ENCODE data around the gene VPS13D. TPM values are rescaled to one million over a fixed set of nuclear protein-coding genes. Genes with fewer than 3 reads are reported as not detected.

VPS13D gene
- total RNA-seq, 1 experiment from 2014 or later, result 30.7 TPM

DNA sequence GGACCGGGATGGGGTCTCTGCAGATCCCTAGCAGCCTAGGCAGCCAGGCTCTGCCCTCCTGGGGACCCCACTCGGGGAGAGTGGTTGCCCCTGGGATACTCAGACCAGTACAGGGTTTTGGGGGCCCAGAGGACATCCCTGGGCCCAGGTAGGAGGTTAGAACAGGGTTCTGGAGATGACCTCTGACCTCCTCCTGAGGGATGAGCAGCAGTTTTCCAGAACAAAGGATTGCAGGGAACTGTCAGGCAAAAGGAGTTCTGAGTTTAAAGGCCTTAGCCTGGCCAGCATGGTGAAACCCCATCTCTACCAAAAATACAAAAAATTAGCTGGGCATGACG is 20.4 kb upstream of the VPS13D start:
- intact Hi-C loops (cut with micrococcal nuclease), result no loop called here
- Histone ChIP-seq H2AFZ (ENCODE audit: low read length) (no peak overlapping the region), H3K4me1 (ENCODE audit: insufficient read depth, low read length) (no peaks in the 10 kb centered on the region), H3K9me3 (ENCODE audit: low read length) (no peaks in the 10 kb centered on the region), H3K27me3 (ENCODE audit: low read length) (peaks cover 3% of the 10 kb centered on the region; the same call in 1 of the 2 replicates), H3K9me2 (replicated peaks; ENCODE audit: low read length) (no peaks in the 10 kb centered on the region), H3K9ac (ENCODE audit: low read length) (no peak overlapping the region), H3K4me2 (ENCODE audit: low read length) (no peak overlapping the region), H4K20me1 (ENCODE audit: low read length) (no peaks in the 10 kb centered on the region), H3K27ac (ENCODE audit: low read length) (no peak overlapping the region), H3K36me3 (ENCODE audit: low read depth, low read length) (no peaks in the 10 kb centered on the region), H3K79me2 (ENCODE audit: low read length) (no peaks in the 10 kb centered on the region), H3F3A (ENCODE audit: low read length, unreplicated experiment) (no peaks in the 10 kb centered on the region), H3K4me3 (ENCODE audit: low read length) (no peak overlapping the region)
- TF ChIP-seq, protein P1, sequence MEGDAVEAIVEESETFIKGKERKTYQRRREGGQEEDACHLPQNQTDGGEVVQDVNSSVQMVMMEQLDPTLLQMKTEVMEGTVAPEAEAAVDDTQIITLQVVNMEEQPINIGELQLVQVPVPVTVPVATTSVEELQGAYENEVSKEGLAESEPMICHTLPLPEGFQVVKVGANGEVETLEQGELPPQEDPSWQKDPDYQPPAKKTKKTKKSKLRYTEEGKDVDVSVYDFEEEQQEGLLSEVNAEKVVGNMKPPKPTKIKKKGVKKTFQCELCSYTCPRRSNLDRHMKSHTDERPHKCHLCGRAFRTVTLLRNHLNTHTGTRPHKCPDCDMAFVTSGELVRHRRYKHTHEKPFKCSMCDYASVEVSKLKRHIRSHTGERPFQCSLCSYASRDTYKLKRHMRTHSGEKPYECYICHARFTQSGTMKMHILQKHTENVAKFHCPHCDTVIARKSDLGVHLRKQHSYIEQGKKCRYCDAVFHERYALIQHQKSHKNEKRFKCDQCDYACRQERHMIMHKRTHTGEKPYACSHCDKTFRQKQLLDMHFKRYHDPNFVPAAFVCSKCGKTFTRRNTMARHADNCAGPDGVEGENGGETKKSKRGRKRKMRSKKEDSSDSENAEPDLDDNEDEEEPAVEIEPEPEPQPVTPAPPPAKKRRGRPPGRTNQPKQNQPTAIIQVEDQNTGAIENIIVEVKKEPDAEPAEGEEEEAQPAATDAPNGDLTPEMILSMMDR (conservative IDR thresholded peaks at IDR 0.05; ENCODE audit: low read depth, low read length), result no peak
- TF ChIP-seq EZH2 (IDR thresholded peaks at IDR 0.05; ENCODE audit: low read length, unreplicated experiment) (no peak), EZH2phosphoT487 (IDR thresholded peaks at IDR 0.05; ENCODE audit: borderline replicate concordance, low read length) (no peak)
- no TSS peak for BruUV-seq (replicated peaks)
- ATAC-seq (no peak), DNase-seq (no peak)
- ChIA-PET CTCF (interaction anchor here (2.8 kb wide), 1 partner anchor 85 kb away, joined by 11 read pairs; no protein-coding TSS in a partner anchor), POLR2A (ENCODE audit: unreplicated experiment) (no interaction called here)

DNA sequence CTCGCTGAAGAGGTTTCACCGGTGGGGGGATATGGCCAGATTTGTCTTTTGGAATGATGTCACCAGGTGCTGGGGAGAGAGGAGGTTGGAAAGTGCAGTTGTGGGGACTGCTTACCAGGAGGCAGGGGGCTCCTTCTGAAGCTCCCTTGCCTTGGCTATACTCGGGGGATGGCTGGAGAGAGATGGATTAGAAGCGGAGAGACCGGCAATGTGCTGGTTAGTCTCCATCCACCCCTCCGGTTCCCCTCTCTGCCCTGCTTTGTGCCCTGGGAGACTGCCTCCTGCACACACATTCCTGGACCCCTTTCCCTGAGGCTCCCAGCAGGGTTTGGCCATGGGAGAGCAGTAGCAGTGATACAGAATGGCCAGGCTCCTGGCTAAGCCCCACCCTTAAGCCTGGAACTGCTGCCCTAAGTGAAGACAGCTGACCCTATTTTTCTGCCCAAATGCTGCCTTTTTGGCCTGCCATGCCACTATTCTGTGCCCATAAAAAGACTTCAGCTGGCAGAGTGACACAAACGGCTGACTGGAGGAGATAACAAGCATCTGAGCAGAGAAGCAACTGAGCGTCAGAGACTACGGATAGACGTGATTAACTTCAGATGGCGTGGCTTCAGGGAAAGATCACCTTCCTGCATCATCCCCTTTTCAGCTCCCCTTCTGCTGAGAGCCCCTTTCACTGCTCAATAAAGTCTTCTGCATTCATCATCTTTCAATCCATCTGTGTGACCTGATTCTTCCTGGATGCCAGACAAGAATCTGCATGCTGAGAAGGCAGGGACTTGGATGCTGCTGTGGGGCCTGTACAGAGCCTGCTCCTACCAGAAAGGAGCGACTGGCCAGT is 14.5 kb upstream of the VPS13D start:
- ATAC-seq, result no peak
- Histone ChIP-seq H3K36me3 (ENCODE audit: low read depth, low read length) (no peaks in the 10 kb centered on the region), H2AFZ (ENCODE audit: low read length) (no peak overlapping the region), H3F3A (ENCODE audit: low read length, unreplicated experiment) (no peaks in the 10 kb centered on the region), H3K9me3 (ENCODE audit: low read length) (no peaks in the 10 kb centered on the region), H3K27me3 (ENCODE audit: low read length) (peaks cover 3% of the 10 kb centered on the region), H3K27ac (ENCODE audit: low read length) (no peak overlapping the region), H3K9ac (ENCODE audit: low read length) (no peak overlapping the region), H3K4me1 (ENCODE audit: insufficient read depth, low read length) (no peaks in the 10 kb centered on the region), H3K79me2 (ENCODE audit: low read length) (no peaks in the 10 kb centered on the region), H3K4me3 (ENCODE audit: low read length) (no peak overlapping the region), H4K20me1 (ENCODE audit: low read length) (no peaks in the 10 kb centered on the region), H3K4me2 (ENCODE audit: low read length) (no peak overlapping the region), H3K9me2 (replicated peaks; ENCODE audit: low read length) (no peaks in the 10 kb centered on the region)
- ChIA-PET CTCF (interaction anchor here (0.7 kb wide), 1 partner anchor 19 kb away, joined by 5 read pairs; no protein-coding TSS in a partner anchor), POLR2A (ENCODE audit: unreplicated experiment) (no interaction called here)
- DNase-seq, result no peak
- BruUV-seq (replicated peaks), result no TSS peak
- intact Hi-C loops (cut with micrococcal nuclease), result no loop called here
- no peak for TF ChIP-seq EZH2 (IDR thresholded peaks at IDR 0.05; ENCODE audit: low read length, unreplicated experiment)

DNA sequence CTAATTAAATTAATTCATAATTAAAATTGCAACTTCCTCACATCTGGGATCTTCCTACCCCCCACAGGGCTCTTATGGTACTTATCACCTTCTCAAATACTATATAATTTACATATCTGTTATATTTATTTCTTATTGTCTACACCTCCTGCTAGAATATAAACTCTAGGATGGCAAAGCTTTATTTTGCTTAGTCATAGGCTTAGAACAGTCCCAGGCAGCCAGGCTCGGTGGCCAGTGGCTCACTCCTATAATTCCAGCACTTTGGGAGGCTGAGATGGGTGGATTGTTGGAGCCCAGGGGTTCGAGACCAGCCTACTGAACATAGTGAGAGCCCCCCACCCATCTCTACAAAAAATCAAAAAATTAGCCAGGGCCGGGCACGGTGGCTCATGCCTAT is 10.0 kb upstream of the VPS13D start:
- Histone ChIP-seq H3K27ac (ENCODE audit: low read length) (no peak overlapping the region), H3F3A (ENCODE audit: low read length, unreplicated experiment) (no peaks in the 10 kb centered on the region), H3K4me1 (ENCODE audit: insufficient read depth, low read length) (no peaks in the 10 kb centered on the region), H3K9me2 (replicated peaks; ENCODE audit: low read length) (no peaks in the 10 kb centered on the region), H3K9ac (ENCODE audit: low read length) (no peak overlapping the region), H3K79me2 (ENCODE audit: low read length) (no peaks in the 10 kb centered on the region), H3K36me3 (ENCODE audit: low read depth, low read length) (no peaks in the 10 kb centered on the region), H3K9me3 (ENCODE audit: low read length) (no peaks in the 10 kb centered on the region), H4K20me1 (ENCODE audit: low read length) (no peaks in the 10 kb centered on the region), H3K4me2 (ENCODE audit: low read length) (no peak overlapping the region), H2AFZ (ENCODE audit: low read length) (no peak overlapping the region), H3K27me3 (ENCODE audit: low read length) (no peaks in the 10 kb centered on the region; the same call in 1 of the 2 replicates), H3K4me3 (ENCODE audit: low read length) (no peak overlapping the region)
- ATAC-seq, result no peak
- POLR2A ChIA-PET (ENCODE audit: unreplicated experiment), result no interaction called here
- no peak for TF ChIP-seq EZH2phosphoT487 (IDR thresholded peaks at IDR 0.05; ENCODE audit: borderline replicate concordance, low read length)
- TF ChIP-seq EZH2 (IDR thresholded peaks at IDR 0.05; ENCODE audit: low read length, unreplicated experiment), result no peak
- TF ChIP-seq, protein P1 (conservative IDR thresholded peaks at IDR 0.05; ENCODE audit: low read depth, low read length), result no peak
- intact Hi-C loops (cut with micrococcal nuclease), result no loop called here
- no TSS peak for BruUV-seq (replicated peaks)
- CTCF ChIA-PET, result no interaction called here
- no peak for DNase-seq

All from PC-3 (cell line).